K562 (cell line): ENCODE measurements around the gene ASIC3. TPM values are rescaled to one million over a fixed set of nuclear protein-coding genes. Genes with fewer than 3 reads are reported as not detected.
A peak's percentile ranks its signal among the peaks of the same experiment; 100 is the strongest.

Experiments used
- ARHGAP35 ChIP-seq: fragments of 450-650 bp; IDR thresholded peaks from 2 replicates; pipeline ENCODE4 v1.6.1; 2018; ENCODE audit not compliant: partially characterized antibody
- ATF7 ChIP-seq: fragments of 450-650 bp; IDR thresholded peaks from 2 replicates; pipeline ENCODE4 v1.7.1; 2014; ENCODE audit warnings: mild to moderate bottlenecking, moderate library complexity
- BRD4 ChIP-seq: fragments of 200-600 bp; sonication (generic); IDR thresholded peaks from 2 replicates; pipeline ENCODE4 v1.6.1; 2017; ENCODE audit warnings: inconsistent platforms
- CREM ChIP-seq: IDR thresholded peaks from 2 replicates; pipeline ENCODE4 v1.6.1; 2014; ENCODE audit warnings: antibody characterized with exemption, low read depth
- EGR1 ChIP-seq: fragments of 450-650 bp; conservative IDR thresholded peaks from 2 replicates; pipeline ENCODE4 v1.6.1; 2017; ENCODE audit warnings: mild to moderate bottlenecking
- FOXJ2 ChIP-seq: fragments of 200-800 bp; sonication (Bioruptor generic); IDR thresholded peaks from 2 replicates; pipeline ENCODE4 v1.6.1; 2016; ENCODE audit warnings: missing genetic modification characterization, missing compliant biosample characterization
- FOXK2 ChIP-seq, 2 experiments: fragments of 450-650 bp; IDR thresholded peaks in 1 of 2; conservative IDR thresholded peaks in 1 of 2; 2 replicates each; pipeline ENCODE4 v1.6.1; 2016; ENCODE audit warnings: low read depth in 2 of 2, mild to moderate bottlenecking in 1 of 2
- HOXB6 ChIP-seq: fragments of 250-450 bp; sonication (Bioruptor Pico); IDR thresholded peaks from 2 replicates; pipeline ENCODE4 v1.5.1; 2022; ENCODE audit warnings: mild to moderate bottlenecking, borderline replicate concordance
- MCM5 ChIP-seq: fragments of 450-650 bp; IDR thresholded peaks from 2 replicates; pipeline ENCODE4 v1.6.1; 2016; ENCODE audit warnings: low read depth
- MIER1 ChIP-seq: fragments of 450-650 bp; IDR thresholded peaks from 2 replicates; pipeline ENCODE4 v1.6.1; 2016; ENCODE audit warnings: antibody characterized with exemption, mild to moderate bottlenecking, low read depth
- RUNX1 ChIP-seq: sonication (generic); IDR thresholded peaks from 2 replicates; pipeline ENCODE4 v1.6.1; 2016; ENCODE audit warnings: antibody characterized with exemption, low read depth
- TFAM ChIP-seq: fragments of 250-450 bp; sonication (Bioruptor Pico); conservative IDR thresholded peaks from 2 replicates; pipeline ENCODE4 v1.5.0; 2021; ENCODE audit warnings: mild to moderate bottlenecking, moderate library complexity
- ZKSCAN1 ChIP-seq: fragments of 150-350 bp; IDR thresholded peaks from 2 replicates; pipeline ENCODE4 v1.6.1; 2016; ENCODE audit warnings: low read depth, low read length
- polyA plus RNA-seq, 8 experiments: library from polyadenylated mRNA; depleted of rRNA in 4 of 8; stranded (reverse) in 5 of 8; unstranded in 3 of 8; fragments of >200 nt; fragmentation: Nextera tagmentation in 2 of 8; fragmentation: Illumina TruSeq in 1 of 8; extraction: Ambion mirVana in 2 of 8; extraction: Trizol in 1 of 8; gene quantifications; 2 replicates each; pipeline versions ENCODE4 v1.2.1 to v1.2.3, GENCODE V29; 2011 to 2014; ENCODE audit warnings: inconsistent platforms in 1 of 8, missing spikeins in 1 of 8
- total RNA-seq, 7 experiments: library from RNA; depleted of rRNA in 6 of 7; stranded (reverse); fragments of >200 nt in 6 of 7; fragmentation: Illumina TruSeq in 2 of 7; extraction: Trizol in 2 of 7; gene quantifications; 2 replicates each; pipeline versions ENCODE4 v1.2.1 to v1.2.3, GENCODE V29; 2011 to 2021; ENCODE audit warnings: low replicate concordance in 1 of 7
- TF ChIP-seq, protein P1 (sequence below): conservative IDR thresholded peaks from 2 replicates; pipeline ENCODE4 v1.6.1; 2011; ENCODE audit warnings: low read depth, mild to moderate bottlenecking, low read length; ENCODE audit not compliant: control insufficient read depth
- TF ChIP-seq, protein P2 (sequence below): sonication (generic); formaldehyde crosslinking; IDR thresholded peaks from 2 replicates; pipeline ENCODE4 v1.5.0; 2020; ENCODE audit warnings: missing genetic modification reagents
- TF ChIP-seq, protein P3 (sequence below), 3 experiments: fragments of 200-800 bp in 1 of 3; fragments of 250-450 bp in 1 of 3; fragments of 450-650 bp in 1 of 3; sonication (Bioruptor Pico) in 1 of 3; sonication (Bioruptor generic) in 1 of 3; formaldehyde crosslinking in 1 of 3; IDR thresholded peaks; 2 replicates each; pipeline versions ENCODE4 v1.6.1 to v1.8.0; 2016 to 2022; ENCODE audit warnings: mild to moderate bottlenecking in 2 of 3, missing genetic modification characterization in 2 of 3, missing compliant biosample characterization in 1 of 3, moderate library complexity in 1 of 3
- TF ChIP-seq, protein P4 (sequence below): IDR thresholded peaks from 2 replicates; pipeline ENCODE4 v1.6.1; 2016; ENCODE audit warnings: missing genetic modification characterization, missing compliant biosample characterization
- TF ChIP-seq, protein P5 (sequence below): fragments of 250-450 bp; sonication (Bioruptor Pico); IDR thresholded peaks from 2 replicates; pipeline ENCODE4 v1.8.0; 2022; ENCODE audit warnings: inconsistent platforms, mild to moderate bottlenecking, moderate library complexity, borderline replicate concordance

ASIC3 gene
- total and polyA plus RNA-seq, 9 of the 15 experiments (the other 6 are each of a cell fraction or from before 2014, with no cell fraction given): 0.11 to 5.0 (median 0.87) TPM

DNA sequence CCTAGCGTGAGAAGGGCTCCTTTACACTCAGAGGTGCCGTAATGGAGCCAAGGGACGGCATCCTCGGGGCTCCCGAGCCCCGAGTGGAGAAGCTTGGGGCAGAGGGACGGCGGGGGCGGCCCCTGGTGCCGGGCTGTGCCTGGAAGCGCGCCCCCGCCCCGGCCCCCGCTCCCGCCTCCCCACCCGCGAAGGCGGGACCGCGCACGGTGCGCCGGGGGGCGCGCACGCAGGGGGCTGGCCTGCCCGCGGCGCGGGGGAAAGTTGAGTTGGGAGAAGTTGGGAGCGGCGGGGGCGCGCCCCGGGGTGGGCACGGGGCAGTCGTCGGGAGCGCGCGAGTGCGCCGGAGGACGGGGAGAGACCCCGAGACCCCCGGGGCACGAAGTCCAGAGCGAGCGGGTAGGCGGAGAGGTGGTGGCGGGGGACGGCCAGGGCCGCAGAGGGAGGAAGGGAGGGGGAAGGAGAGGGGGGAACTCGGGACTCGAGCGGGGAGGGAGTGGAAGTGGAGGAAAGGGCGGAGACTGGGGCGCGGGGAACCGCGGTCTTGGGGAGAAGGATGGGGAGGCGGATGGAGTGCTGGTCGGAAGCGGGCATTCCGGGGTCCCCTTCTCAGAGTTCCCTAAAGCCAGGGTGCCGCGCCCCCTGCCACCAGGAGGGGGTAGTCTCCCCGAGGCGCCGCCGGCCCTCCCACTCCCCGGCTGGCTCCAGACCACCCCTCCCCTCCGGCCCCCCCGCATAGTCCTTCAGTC lies 11.2 kb downstream of the ASIC3 start, which contains the start of gene SLC4A2 (continued):
- TF ChIP-seq, protein P1, sequence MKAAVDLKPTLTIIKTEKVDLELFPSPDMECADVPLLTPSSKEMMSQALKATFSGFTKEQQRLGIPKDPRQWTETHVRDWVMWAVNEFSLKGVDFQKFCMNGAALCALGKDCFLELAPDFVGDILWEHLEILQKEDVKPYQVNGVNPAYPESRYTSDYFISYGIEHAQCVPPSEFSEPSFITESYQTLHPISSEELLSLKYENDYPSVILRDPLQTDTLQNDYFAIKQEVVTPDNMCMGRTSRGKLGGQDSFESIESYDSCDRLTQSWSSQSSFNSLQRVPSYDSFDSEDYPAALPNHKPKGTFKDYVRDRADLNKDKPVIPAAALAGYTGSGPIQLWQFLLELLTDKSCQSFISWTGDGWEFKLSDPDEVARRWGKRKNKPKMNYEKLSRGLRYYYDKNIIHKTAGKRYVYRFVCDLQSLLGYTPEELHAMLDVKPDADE: 0 out of 2 replicates have a peak, but pooled peaks have one; percentile 30
- TF ChIP-seq BRD4 (no peak), MIER1 (no peak), RUNX1 (no peak), HOXB6 (CRISPR knock-in tag) (no peak), CREM (no peak), MCM5 (no peak), ZKSCAN1 (no peak; the same call in 1 of the 2 replicates), TFAM (CRISPR knock-in tag) (no peak), EGR1 (peak; percentile 90), ATF7 (no peak), FOXJ2 (peak; percentile 89), FOXK2 (conservative IDR thresholded peaks at IDR 0.05 in 1 of 2, IDR thresholded peaks at IDR 0.05 in 1 of 2; ENCODE audit: low read depth in 2 of 2) (no peak; a peak in 1 of 4 replicates), ARHGAP35 (no peak)
- TF ChIP-seq, protein P2, sequence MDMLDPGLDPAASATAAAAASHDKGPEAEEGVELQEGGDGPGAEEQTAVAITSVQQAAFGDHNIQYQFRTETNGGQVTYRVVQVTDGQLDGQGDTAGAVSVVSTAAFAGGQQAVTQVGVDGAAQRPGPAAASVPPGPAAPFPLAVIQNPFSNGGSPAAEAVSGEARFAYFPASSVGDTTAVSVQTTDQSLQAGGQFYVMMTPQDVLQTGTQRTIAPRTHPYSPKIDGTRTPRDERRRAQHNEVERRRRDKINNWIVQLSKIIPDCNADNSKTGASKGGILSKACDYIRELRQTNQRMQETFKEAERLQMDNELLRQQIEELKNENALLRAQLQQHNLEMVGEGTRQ (CRISPR knock-in tag): no peak
- TF ChIP-seq, protein P3, sequence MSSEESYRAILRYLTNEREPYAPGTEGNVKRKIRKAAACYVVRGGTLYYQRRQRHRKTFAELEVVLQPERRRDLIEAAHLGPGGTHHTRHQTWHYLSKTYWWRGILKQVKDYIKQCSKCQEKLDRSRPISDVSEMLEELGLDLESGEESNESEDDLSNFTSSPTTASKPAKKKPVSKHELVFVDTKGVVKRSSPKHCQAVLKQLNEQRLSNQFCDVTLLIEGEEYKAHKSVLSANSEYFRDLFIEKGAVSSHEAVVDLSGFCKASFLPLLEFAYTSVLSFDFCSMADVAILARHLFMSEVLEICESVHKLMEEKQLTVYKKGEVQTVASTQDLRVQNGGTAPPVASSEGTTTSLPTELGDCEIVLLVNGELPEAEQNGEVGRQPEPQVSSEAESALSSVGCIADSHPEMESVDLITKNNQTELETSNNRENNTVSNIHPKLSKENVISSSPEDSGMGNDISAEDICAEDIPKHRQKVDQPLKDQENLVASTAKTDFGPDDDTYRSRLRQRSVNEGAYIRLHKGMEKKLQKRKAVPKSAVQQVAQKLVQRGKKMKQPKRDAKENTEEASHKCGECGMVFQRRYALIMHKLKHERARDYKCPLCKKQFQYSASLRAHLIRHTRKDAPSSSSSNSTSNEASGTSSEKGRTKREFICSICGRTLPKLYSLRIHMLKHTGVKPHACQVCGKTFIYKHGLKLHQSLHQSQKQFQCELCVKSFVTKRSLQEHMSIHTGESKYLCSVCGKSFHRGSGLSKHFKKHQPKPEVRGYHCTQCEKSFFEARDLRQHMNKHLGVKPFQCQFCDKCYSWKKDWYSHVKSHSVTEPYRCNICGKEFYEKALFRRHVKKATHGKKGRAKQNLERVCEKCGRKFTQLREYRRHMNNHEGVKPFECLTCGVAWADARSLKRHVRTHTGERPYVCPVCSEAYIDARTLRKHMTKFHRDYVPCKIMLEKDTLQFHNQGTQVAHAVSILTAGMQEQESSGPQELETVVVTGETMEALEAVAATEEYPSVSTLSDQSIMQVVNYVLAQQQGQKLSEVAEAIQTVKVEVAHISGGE (CRISPR knock-in tag; IDR thresholded peaks at IDR 0.05): peak in 1 of 3 experiments; percentile 90; a peak in 3 of 6 replicates
- TF ChIP-seq, protein P4, sequence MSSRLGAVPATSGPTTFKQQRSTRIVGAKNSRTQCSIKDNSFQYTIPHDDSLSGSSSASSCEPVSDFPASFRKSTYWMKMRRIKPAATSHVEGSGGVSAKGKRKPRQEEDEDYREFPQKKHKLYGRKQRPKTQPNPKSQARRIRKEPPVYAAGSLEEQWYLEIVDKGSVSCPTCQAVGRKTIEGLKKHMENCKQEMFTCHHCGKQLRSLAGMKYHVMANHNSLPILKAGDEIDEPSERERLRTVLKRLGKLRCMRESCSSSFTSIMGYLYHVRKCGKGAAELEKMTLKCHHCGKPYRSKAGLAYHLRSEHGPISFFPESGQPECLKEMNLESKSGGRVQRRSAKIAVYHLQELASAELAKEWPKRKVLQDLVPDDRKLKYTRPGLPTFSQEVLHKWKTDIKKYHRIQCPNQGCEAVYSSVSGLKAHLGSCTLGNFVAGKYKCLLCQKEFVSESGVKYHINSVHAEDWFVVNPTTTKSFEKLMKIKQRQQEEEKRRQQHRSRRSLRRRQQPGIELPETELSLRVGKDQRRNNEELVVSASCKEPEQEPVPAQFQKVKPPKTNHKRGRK (tag): no peak
- TF ChIP-seq, protein P5, sequence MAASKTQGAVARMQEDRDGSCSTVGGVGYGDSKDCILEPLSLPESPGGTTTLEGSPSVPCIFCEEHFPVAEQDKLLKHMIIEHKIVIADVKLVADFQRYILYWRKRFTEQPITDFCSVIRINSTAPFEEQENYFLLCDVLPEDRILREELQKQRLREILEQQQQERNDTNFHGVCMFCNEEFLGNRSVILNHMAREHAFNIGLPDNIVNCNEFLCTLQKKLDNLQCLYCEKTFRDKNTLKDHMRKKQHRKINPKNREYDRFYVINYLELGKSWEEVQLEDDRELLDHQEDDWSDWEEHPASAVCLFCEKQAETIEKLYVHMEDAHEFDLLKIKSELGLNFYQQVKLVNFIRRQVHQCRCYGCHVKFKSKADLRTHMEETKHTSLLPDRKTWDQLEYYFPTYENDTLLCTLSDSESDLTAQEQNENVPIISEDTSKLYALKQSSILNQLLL (CRISPR knock-in tag): no peak
